Measurements from ENCODE around the gene TTLL1.

DNA sequence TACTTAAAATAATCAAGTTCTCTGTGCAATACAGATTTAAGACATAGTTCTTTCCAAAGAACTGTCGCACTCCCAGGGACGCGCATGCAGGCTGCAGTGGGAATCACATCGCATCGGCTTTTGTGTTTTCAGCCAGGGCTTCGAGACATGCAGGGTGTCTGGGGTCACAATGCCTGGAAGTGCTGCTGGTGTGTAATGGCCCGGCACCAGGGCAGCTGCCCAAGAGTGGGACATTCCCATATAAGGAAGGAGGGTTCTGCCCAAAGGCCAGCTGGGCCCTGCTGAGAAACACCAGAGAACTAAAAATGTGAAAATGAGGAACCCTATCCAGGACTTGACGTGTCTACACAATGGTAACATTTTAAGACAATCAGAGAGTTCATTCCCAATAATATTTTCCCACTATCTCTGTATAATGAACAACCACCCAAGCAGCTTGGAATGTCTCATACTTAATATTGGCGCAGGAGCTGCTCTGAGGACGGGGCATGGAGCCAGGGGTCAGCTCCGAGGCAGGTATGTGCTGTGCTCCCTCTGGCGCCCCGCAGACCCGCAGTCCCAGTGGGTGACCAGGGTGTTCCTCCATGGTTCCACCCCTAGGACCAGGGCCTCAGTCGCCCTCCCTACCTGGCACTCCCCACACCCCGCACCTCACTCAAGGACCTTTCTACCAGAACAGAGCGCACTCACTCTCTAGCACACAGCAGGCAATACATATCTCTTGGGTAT is 42.7 kb upstream of the TTLL1 start:
- TF ChIP-seq SIN3A (IDR thresholded peaks at IDR 0.05; ENCODE audit: borderline replicate concordance, insufficient read depth, low read length): no peak
- TF ChIP-seq TAF1 (IDR thresholded peaks at IDR 0.05; ENCODE audit: borderline replicate concordance, insufficient read depth, low read length): no peak
- TF ChIP-seq, protein P1, sequence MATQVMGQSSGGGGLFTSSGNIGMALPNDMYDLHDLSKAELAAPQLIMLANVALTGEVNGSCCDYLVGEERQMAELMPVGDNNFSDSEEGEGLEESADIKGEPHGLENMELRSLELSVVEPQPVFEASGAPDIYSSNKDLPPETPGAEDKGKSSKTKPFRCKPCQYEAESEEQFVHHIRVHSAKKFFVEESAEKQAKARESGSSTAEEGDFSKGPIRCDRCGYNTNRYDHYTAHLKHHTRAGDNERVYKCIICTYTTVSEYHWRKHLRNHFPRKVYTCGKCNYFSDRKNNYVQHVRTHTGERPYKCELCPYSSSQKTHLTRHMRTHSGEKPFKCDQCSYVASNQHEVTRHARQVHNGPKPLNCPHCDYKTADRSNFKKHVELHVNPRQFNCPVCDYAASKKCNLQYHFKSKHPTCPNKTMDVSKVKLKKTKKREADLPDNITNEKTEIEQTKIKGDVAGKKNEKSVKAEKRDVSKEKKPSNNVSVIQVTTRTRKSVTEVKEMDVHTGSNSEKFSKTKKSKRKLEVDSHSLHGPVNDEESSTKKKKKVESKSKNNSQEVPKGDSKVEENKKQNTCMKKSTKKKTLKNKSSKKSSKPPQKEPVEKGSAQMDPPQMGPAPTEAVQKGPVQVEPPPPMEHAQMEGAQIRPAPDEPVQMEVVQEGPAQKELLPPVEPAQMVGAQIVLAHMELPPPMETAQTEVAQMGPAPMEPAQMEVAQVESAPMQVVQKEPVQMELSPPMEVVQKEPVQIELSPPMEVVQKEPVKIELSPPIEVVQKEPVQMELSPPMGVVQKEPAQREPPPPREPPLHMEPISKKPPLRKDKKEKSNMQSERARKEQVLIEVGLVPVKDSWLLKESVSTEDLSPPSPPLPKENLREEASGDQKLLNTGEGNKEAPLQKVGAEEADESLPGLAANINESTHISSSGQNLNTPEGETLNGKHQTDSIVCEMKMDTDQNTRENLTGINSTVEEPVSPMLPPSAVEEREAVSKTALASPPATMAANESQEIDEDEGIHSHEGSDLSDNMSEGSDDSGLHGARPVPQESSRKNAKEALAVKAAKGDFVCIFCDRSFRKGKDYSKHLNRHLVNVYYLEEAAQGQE (IDR thresholded peaks at IDR 0.05; ENCODE audit: insufficient read depth in 1 of 2, low read depth in 2 of 2, low read length in 2 of 2): no peak
- TF ChIP-seq POLR2AphosphoS5 (IDR thresholded peaks at IDR 0.05; ENCODE audit: low read depth, low read length): no peak
- no peak for TF ChIP-seq FOXP2 (optimal IDR thresholded peaks at IDR 0.05; ENCODE audit: borderline replicate concordance, extremely low read depth, extremely low read length, insufficient read depth)

All from PFSK-1 (cell line).